ENCODE measurements around the gene ACO2.

DNA sequence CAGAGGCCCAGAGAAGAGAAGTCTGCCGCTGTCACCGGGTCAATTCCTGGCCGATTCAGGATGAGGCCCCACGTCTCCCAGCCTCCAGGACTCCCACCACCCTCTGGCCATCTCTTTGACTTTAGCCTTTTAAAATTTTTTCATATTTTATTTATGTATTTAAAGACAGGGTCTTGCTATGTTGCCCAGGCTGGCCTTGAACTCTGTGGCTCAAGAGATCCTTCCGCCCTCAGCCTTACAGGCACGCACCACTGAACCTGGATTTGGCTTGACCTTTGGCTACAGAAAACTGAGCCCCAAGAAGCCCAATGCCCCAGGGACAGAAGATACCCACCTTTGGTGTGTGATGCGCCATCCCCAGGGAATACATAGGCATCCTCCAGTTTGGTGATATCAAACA is 71.4 kb downstream of the ACO2 start:
- TF ChIP-seq, protein P1, sequence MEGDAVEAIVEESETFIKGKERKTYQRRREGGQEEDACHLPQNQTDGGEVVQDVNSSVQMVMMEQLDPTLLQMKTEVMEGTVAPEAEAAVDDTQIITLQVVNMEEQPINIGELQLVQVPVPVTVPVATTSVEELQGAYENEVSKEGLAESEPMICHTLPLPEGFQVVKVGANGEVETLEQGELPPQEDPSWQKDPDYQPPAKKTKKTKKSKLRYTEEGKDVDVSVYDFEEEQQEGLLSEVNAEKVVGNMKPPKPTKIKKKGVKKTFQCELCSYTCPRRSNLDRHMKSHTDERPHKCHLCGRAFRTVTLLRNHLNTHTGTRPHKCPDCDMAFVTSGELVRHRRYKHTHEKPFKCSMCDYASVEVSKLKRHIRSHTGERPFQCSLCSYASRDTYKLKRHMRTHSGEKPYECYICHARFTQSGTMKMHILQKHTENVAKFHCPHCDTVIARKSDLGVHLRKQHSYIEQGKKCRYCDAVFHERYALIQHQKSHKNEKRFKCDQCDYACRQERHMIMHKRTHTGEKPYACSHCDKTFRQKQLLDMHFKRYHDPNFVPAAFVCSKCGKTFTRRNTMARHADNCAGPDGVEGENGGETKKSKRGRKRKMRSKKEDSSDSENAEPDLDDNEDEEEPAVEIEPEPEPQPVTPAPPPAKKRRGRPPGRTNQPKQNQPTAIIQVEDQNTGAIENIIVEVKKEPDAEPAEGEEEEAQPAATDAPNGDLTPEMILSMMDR (conservative IDR thresholded peaks at IDR 0.05; ENCODE audit: low read length): no peak
- TF ChIP-seq EZH2phosphoT487 (IDR thresholded peaks at IDR 0.05; ENCODE audit: borderline replicate concordance, low read depth, low read length): no peak

All from OCI-LY7 (cell line).